ENCODE results near the gene PAX5.

- TF ChIP-seq CTCF (IDR thresholded peaks at IDR 0.05) (no peak), EP300 (IDR thresholded peaks at IDR 0.05) (no peak)
Measured at GRCh38 chr9:37027582-37028419, 6.3 kb downstream of the PAX5 start.
